ENCODE results near the gene UGT1A6. TPM values are rescaled to one million over a fixed set of nuclear protein-coding genes. Genes with fewer than 3 reads are reported as not detected.

The UGT1A6 gene
- total RNA-seq, 2 donors from 2014 or later, result not detected

GRCh38 chr2:233756429-233757081 is 63.9 kb downstream of the UGT1A6 start:
- intact Hi-C loops (cut with DNase I), result no loop called here
- DNase-seq (ENCODE audit: low spot score), result no peak

DNA sequence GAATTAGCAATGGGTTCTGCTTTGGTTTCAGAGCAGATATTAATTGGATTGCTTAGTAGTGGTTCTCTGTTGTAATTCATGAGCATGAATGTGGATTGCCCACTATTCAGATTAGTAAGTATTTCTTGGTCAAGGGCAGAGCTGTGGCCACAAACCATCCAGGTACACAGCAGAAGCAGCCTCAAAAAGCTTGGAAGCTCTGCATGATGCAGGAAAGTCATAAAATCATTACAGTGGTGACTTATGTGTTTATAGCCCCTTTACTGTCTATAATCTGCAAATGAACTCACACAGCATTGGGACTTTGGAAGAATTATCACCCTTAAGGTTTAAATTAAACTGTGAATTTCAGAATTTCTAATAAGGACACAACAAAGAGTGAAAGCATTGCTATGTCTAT is 65.5 kb downstream of the UGT1A6 start:
- DNase-seq (ENCODE audit: low spot score), result no peak
- intact Hi-C loops (cut with DNase I), result no loop called here

DNA sequence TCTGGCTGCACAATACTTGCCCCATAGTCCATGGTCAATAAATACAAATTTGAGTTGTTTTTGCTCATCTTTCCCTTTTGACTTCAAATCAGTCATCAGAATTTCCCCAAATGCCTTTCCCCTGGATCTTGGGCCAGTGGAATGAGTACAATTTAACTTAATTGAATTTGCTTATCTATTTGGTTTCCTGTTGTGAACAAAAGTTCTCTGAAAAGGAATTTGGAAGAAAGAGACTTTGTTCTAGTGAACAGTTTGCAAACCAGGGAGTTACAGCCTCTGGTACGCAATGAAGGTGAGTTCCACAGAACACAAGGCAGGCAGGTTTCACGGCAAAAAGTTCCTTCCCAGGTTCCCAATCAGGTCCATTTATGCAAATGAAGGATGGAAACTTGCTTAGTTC is 66.2 kb downstream of the UGT1A6 start:
- intact Hi-C loops (cut with DNase I), result no loop called here
- no peak for DNase-seq (ENCODE audit: low spot score)

- DNase-seq (ENCODE audit: low spot score), result no peak
- intact Hi-C loops (cut with DNase I), result no loop called here
These were observed 67.4 kb downstream of the UGT1A6 start, which contains the start of gene UGT1A1 for GRCh38 chr2:233760043-233760442. TSS of gene UGT1A1 (plus strand) at chr2:233760270. CDS start at chr2:233760288, 18 bp downstream.

DNA sequence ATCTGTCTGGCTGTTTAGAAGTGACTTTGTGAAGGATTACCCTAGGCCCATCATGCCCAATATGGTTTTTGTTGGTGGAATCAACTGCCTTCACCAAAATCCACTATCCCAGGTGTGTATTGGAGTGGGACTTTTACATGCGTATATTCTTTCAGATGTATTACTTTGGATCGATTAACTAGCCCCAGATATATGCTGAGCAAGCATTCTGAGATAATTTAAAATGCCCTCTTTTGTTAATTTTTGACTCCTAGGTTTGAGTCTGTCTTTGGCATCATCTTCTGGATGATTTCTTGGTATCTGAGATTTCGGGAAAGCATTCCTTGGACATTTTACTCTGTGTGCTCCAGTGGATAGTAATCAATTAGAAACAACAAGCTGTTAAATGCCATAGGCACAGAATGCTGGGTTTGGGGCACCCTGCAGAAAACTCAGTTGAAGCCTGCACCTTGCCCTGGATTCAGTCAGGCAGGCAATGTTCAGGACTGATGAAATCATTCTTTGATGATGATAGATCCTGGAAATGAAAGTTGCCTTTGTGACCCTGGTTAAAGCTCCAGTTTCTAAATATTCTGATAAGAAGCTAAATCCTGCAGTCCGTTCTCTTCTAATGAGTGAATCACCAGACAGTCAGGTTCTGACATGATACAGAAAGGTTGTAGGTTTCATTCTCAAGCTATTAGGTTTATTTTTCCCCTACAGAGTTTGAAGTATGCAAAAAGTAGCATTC is 68.5 kb downstream of the UGT1A6 start:
- DNase-seq (ENCODE audit: low spot score), result no peak
- intact Hi-C loops (cut with DNase I), result no loop called here

DNA sequence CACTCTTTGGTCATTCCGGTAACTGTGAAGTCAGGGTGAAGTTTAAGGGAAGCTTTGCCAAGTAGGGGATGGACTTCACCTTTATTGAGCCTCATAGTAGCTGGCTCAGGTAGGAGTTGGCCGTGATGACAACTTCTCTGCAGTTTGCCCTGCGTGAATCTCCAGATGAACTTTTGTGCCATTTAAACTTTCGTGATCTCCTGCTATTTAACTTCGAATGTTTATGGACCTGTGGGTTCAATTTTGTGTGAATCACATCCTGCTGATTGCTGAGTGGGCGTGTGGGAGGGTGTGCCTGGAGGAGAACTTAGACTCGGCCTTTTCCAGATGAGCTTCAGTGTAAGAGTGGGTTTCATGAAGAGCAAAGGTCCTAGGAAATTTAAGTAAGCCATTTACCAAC is 71.6 kb downstream of the UGT1A6 start:
- no peak for DNase-seq (ENCODE audit: low spot score)
- intact Hi-C loops (cut with DNase I), result no loop called here

- no peak for DNase-seq (ENCODE audit: low spot score)
- intact Hi-C loops (cut with DNase I), result loop anchor here in 1 of 2 donors (5.0 kb wide), 1 partner anchor 1683 kb away; no protein-coding TSS in a partner anchor
These were observed 72.1 kb downstream of the UGT1A6 start for GRCh38 chr2:233764761-233765160.

GRCh38 chr2:233766416-233766815 is 73.7 kb downstream of the UGT1A6 start:
- DNase-seq (ENCODE audit: low spot score), result no peak

GRCh38 chr2:233768076-233768475 is 75.4 kb downstream of the UGT1A6 start:
- intact Hi-C loops (cut with DNase I), result loop anchor here in 1 of 2 donors (5.0 kb wide), 1 partner anchor 1679 kb away; no protein-coding TSS in a partner anchor
- DNase-seq (ENCODE audit: low spot score), result no peak

More at GRCh38 chr2:233766416-233766815, 73.7 kb downstream of the UGT1A6 start:
- intact Hi-C loops (cut with DNase I), result loop anchor here in 1 of 2 donors (5.0 kb wide), 1 partner anchor 1681 kb away; no protein-coding TSS in a partner anchor

GRCh38 chr2:233769260-233769659 is 76.6 kb downstream of the UGT1A6 start:
- intact Hi-C loops (cut with DNase I), result loop anchor here in 1 of 2 donors (5.0 kb wide), 1 partner anchor 1678 kb away; no protein-coding TSS in a partner anchor
- DNase-seq (ENCODE audit: low spot score), result no peak

DNA sequence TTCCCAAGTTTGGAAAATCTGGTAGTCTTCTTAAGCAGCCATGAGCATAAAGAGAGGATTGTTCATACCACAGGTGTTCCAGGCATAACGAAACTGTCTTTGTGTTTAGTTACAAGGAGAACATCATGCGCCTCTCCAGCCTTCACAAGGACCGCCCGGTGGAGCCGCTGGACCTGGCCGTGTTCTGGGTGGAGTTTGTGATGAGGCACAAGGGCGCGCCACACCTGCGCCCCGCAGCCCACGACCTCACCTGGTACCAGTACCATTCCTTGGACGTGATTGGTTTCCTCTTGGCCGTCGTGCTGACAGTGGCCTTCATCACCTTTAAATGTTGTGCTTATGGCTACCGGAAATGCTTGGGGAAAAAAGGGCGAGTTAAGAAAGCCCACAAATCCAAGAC is 79.5 kb downstream of the UGT1A6 start:
- no peak for DNase-seq (ENCODE audit: low spot score)
- intact Hi-C loops (cut with DNase I), result no loop called here

GRCh38 chr2:233772583-233772982 is 79.9 kb downstream of the UGT1A6 start:
- no peak for DNase-seq (ENCODE audit: low spot score)

GRCh38 chr2:233773854-233774253 is 81.2 kb downstream of the UGT1A6 start:
- DNase-seq (ENCODE audit: low spot score), result no peak
- intact Hi-C loops (cut with DNase I), result no loop called here

More at GRCh38 chr2:233772583-233772982, 79.9 kb downstream of the UGT1A6 start:
- intact Hi-C loops (cut with DNase I), result no loop called here

DNA sequence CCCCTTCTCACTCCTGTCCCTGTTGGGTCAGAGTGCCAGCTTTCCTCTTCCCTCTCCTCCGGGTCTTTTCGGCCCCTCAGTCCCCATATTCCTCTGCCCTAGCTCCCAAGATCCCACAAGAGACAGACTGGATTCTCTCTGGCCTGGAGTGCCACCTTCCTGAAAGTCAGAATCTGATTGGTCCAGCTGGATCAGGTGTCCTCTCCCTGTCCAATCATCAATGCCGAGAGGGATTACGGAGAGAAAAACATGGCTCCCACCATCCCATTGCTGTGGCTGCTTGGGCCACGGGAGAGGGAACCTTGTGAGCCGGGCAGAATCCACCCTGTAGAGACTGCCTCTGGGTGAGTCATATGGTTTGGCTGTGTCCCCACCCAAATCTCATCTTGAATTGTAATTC is 82.7 kb downstream of the UGT1A6 start:
- intact Hi-C loops (cut with DNase I), result no loop called here
- no peak for DNase-seq (ENCODE audit: low spot score)

DNA sequence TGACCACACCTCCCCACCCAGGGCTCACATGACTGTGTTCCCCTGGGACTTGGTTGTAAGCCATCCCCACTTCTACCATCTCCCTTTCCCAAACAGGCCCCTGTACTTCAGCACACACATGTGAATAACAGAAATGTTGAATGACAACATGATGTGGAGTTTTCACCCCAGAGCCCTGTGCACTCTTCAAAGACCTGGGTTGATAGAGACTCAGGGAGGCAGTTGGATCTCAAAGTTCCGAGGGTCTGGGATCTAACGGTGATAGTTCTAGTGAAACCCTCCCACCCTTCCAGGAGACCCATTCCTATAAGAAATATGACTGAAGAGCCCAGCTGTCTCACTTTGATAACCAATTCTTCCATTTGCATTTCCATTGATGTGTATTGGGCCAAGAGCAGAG is 85.3 kb downstream of the UGT1A6 start, which contains the start of gene MROH2A:
TSS of gene MROH2A (plus strand) at position 301 of the 400 bp plus-strand sequence. CDS start 1,029 bp downstream, outside the sequence.
- intact Hi-C loops (cut with DNase I), result no loop called here
- DNase-seq (ENCODE audit: low spot score), result no peak

GRCh38 chr2:233779722-233780121 is 87.0 kb downstream of the UGT1A6 start:
- intact Hi-C loops (cut with DNase I), result no loop called here
- no peak for DNase-seq (ENCODE audit: low spot score)

GRCh38 chr2:233780771-233781170 is 88.1 kb downstream of the UGT1A6 start:
- DNase-seq (ENCODE audit: low spot score), result no peak
- intact Hi-C loops (cut with DNase I), result no loop called here

DNA sequence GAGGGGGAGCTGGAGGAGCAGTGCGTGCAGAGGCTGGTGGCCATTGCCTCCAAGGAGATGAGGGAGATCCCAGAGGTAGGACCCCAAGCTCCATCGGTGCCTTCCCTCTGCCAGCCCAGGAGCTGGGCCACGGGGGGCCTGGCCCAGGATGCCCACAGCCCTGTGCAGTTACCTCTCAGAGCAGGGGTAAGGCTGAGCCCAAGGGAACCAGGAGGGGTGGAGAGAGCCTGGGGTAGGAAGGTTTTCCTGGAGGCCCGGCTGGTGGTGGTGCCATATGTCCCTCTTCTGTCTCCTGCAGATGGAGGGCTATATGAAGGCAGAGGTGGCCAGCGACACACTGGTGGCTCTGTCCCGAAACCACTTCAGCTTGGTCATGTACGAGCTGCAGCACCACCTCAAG is 96.9 kb downstream of the UGT1A6 start:
- intact Hi-C loops (cut with DNase I), result no loop called here
- no peak for DNase-seq (ENCODE audit: low spot score)

DNA sequence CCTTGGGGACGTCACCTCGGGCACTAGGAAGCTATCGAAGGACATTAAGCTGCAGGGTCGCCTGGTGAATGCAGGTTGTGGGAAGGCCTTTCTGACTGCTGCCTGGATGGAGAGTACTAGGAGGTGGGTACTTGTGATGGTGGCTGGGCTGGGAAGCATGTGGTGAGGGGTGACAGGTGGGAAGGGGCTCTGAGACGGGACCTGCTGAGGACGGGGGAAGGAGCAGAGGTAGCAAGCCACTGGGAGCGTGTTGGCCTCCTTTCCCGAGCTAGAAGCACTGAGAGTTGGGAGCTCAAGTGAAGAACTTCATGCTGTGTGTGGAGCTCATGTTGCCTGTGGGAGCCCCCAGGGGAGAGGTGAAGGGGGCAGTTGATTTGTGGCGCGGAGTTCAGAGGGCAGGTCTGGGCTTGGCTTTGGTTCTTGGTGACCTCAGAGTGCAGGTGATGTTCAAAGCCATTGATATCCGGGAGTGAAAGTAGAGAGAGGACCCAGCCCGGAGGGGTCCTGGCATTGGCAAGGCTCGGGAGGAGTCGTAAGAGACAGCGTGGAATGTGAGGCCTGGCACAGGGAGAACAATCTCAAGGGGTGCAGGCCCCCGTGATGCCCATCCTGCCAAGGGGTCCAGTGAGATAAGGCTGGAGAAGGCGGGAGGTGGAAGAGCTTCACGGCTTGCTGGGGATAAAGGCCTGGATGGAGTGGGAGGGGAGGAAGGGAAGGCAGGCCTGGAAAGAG is 98.6 kb downstream of the UGT1A6 start:
- intact Hi-C loops (cut with DNase I), result loop anchor here in 1 of 2 donors (5.0 kb wide), 1 partner anchor 286 kb away; no protein-coding TSS in a partner anchor
- no peak for DNase-seq (ENCODE audit: low spot score)
